ENCODE data around the gene VWA1.
"Not testable (repeated sequence)": the region's sequence is repeated elsewhere in the genome, so short reads cannot be mapped to it uniquely, and the experiment has no call there.

DNA sequence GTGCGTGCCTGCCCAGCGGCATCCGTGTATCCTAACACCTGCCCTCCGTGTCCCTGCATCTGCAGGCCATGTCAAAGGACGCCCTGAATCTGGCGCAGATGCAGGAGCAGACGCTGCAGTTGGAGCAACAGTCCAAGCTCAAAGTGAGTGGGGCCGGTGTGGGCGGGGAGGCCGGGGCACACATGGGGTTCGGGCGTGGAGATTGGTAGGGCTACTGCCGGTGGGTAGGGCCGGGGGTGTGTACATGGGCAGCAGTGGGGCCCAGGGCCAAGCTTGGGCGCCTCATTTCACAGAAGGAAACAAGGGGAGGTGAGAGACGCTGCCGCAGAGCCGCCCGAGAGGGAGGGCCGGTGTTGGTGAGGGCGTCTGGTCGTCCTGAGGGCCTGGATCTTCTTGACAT, 15.1 kb downstream of the VWA1 start:
- TF ChIP-seq, protein P1, sequence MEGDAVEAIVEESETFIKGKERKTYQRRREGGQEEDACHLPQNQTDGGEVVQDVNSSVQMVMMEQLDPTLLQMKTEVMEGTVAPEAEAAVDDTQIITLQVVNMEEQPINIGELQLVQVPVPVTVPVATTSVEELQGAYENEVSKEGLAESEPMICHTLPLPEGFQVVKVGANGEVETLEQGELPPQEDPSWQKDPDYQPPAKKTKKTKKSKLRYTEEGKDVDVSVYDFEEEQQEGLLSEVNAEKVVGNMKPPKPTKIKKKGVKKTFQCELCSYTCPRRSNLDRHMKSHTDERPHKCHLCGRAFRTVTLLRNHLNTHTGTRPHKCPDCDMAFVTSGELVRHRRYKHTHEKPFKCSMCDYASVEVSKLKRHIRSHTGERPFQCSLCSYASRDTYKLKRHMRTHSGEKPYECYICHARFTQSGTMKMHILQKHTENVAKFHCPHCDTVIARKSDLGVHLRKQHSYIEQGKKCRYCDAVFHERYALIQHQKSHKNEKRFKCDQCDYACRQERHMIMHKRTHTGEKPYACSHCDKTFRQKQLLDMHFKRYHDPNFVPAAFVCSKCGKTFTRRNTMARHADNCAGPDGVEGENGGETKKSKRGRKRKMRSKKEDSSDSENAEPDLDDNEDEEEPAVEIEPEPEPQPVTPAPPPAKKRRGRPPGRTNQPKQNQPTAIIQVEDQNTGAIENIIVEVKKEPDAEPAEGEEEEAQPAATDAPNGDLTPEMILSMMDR (IDR thresholded peaks at IDR 0.05): not testable (repeated sequence)
- TF ChIP-seq POLR2A, POLR2AphosphoS5 (IDR thresholded peaks at IDR 0.05): not testable (repeated sequence)
